ENCODE measurements around the gene ZNF608. TPM values are rescaled to one million over a fixed set of nuclear protein-coding genes. Genes with fewer than 3 reads are reported as not detected.
A peak's percentile ranks its signal among the peaks of the same experiment; 100 is the strongest.

ZNF608 gene
- total RNA-seq, 2 donors from 2014 or later, result 13.5 to 30.4 TPM

GRCh38 chr5:124739634-124740025 lies 6.8 kb downstream of the ZNF608 start:
- H3K9me3 ChIP-seq, result no peaks in the 10 kb centered on the region
- no peak overlapping the region for H3K27ac ChIP-seq
- ATAC-seq (ENCODE audit: insufficient number of reproducible peaks, low FRiP score, low read depth) (no peak), DNase-seq (ENCODE audit: low spot score) (no peak)
- H3K4me3 ChIP-seq, result no peak overlapping the region
- H3K27me3 ChIP-seq (replicated peaks; ENCODE audit: insufficient read depth), result no peaks in the 10 kb centered on the region
- H3K4me1 ChIP-seq (ENCODE audit: control insufficient read depth in 1 of 2, low read depth in 2 of 2), result peaks cover 19 to 58% of the 10 kb centered on the region in 2 donors
- TF ChIP-seq CTCF (IDR thresholded peaks at IDR 0.05), result no peak
- H3K36me3 ChIP-seq, result no peaks in the 10 kb centered on the region

GRCh38 chr5:124738681-124739633 lies 7.5 kb downstream of the ZNF608 start:
- Histone ChIP-seq H3K36me3 (no peaks in the 10 kb centered on the region), H3K27ac (no peak overlapping the region), H3K4me3 (no peak overlapping the region), H3K9me3 (no peaks in the 10 kb centered on the region), H3K27me3 (replicated peaks; ENCODE audit: insufficient read depth) (no peaks in the 10 kb centered on the region), H3K4me1 (ENCODE audit: control insufficient read depth in 1 of 2, low read depth in 2 of 2) (peaks cover 20 to 61% of the 10 kb centered on the region in 2 donors)
- DNase-seq (ENCODE audit: low spot score) (no peak), ATAC-seq (ENCODE audit: insufficient number of reproducible peaks, low FRiP score, low read depth) (no peak)
- no peak for TF ChIP-seq CTCF (IDR thresholded peaks at IDR 0.05)

GRCh38 chr5:124737651-124738050 lies 8.8 kb downstream of the ZNF608 start:
- ATAC-seq (ENCODE audit: insufficient number of reproducible peaks, low FRiP score, low read depth) (no peak), DNase-seq (ENCODE audit: low spot score) (no peak)
- H3K36me3 ChIP-seq, result no peaks in the 10 kb centered on the region
- H3K27me3 ChIP-seq (replicated peaks; ENCODE audit: insufficient read depth), result no peaks in the 10 kb centered on the region
- H3K9me3 ChIP-seq, result no peaks in the 10 kb centered on the region
- TF ChIP-seq CTCF (IDR thresholded peaks at IDR 0.05), result no peak
- peaks cover 20 to 60% of the 10 kb centered on the region in 2 donors for H3K4me1 ChIP-seq (ENCODE audit: control insufficient read depth in 1 of 2, low read depth in 2 of 2)
- no peak overlapping the region for H3K4me3 ChIP-seq
- H3K27ac ChIP-seq, result no peak overlapping the region

GRCh38 chr5:124736805-124737188 lies 9.6 kb downstream of the ZNF608 start:
- no peaks in the 10 kb centered on the region for H3K36me3 ChIP-seq
- H3K4me3 ChIP-seq, result no peak overlapping the region
- H3K9me3 ChIP-seq, result no peaks in the 10 kb centered on the region
- peaks cover 17 to 53% of the 10 kb centered on the region in 2 donors for H3K4me1 ChIP-seq (ENCODE audit: control insufficient read depth in 1 of 2, low read depth in 2 of 2)
- ATAC-seq (ENCODE audit: insufficient number of reproducible peaks, low FRiP score, low read depth), result no peak
- no peak for TF ChIP-seq CTCF (IDR thresholded peaks at IDR 0.05)
- no peaks in the 10 kb centered on the region for H3K27me3 ChIP-seq (replicated peaks; ENCODE audit: insufficient read depth)
- peak overlapping the region in 1 of 2 donors; percentile 42 for H3K27ac ChIP-seq
- DNase-seq (ENCODE audit: low spot score), result no peak

GRCh38 chr5:124736082-124736804 lies 10.2 kb downstream of the ZNF608 start:
- H3K27ac ChIP-seq, result peak overlapping the region in 1 of 2 donors; percentile 42
- H3K4me3 ChIP-seq, result peak overlapping the region; percentile 69
- no peaks in the 10 kb centered on the region for H3K9me3 ChIP-seq
- ATAC-seq (ENCODE audit: insufficient number of reproducible peaks, low FRiP score, low read depth), result no peak
- DNase-seq (ENCODE audit: low spot score), result no peak
- H3K27me3 ChIP-seq (replicated peaks; ENCODE audit: insufficient read depth), result no peaks in the 10 kb centered on the region
- peaks cover 12 to 47% of the 10 kb centered on the region in 2 donors for H3K4me1 ChIP-seq (ENCODE audit: control insufficient read depth in 1 of 2, low read depth in 2 of 2)
- no peak for TF ChIP-seq CTCF (IDR thresholded peaks at IDR 0.05)
- no peaks in the 10 kb centered on the region for H3K36me3 ChIP-seq

All from thoracic aorta (tissue), 2 donors.